ENCODE measurements around the gene CES5A.
"Not testable (repeated sequence)": the region's sequence is repeated elsewhere in the genome, so short reads cannot be mapped to it uniquely, and the experiment has no call there.

The CES5A gene

GRCh38 chr16:55825115-55825728 is 50.0 kb downstream of the CES5A start:
- no peak for DNase-seq

GRCh38 chr16:55824473-55825000 is 50.6 kb downstream of the CES5A start:
- DNase-seq: no peak

- no peak for DNase-seq
Observed at GRCh38 chr16:55822280-55822810, 52.8 kb downstream of the CES5A start.

GRCh38 chr16:55821210-55821609 is 54.0 kb downstream of the CES5A start:
- DNase-seq: no peak

GRCh38 chr16:55820615-55821014 is 54.6 kb downstream of the CES5A start:
- DNase-seq: no peak

GRCh38 chr16:55817236-55817912 is 57.8 kb downstream of the CES5A start:
- no peak for DNase-seq

- DNase-seq: not testable (repeated sequence)
Observed at GRCh38 chr16:55816222-55816621, 59.0 kb downstream of the CES5A start.

- no peak for DNase-seq
Observed at GRCh38 chr16:55815320-55815719, 59.9 kb downstream of the CES5A start.

GRCh38 chr16:55814174-55814573 is 61.0 kb downstream of the CES5A start:
- not testable (repeated sequence) for DNase-seq

- DNase-seq: not testable (repeated sequence)
Observed at GRCh38 chr16:55813730-55814129, 61.4 kb downstream of the CES5A start.

GRCh38 chr16:55812951-55813350 is 62.2 kb downstream of the CES5A start:
- DNase-seq: no peak

- DNase-seq: no peak
Observed at GRCh38 chr16:55811811-55812210, 63.4 kb downstream of the CES5A start.

GRCh38 chr16:55810451-55810961 is 64.7 kb downstream of the CES5A start:
- no peak for DNase-seq

GRCh38 chr16:55809851-55810250 is 65.3 kb downstream of the CES5A start:
- no peak for DNase-seq

GRCh38 chr16:55809386-55809785 is 65.8 kb downstream of the CES5A start:
- no peak for DNase-seq

GRCh38 chr16:55808286-55808685 is 66.9 kb downstream of the CES5A start:
- DNase-seq: not testable (repeated sequence)

GRCh38 chr16:55805104-55805503 is 70.1 kb downstream of the CES5A start:
- not testable (repeated sequence) for DNase-seq

- DNase-seq: not testable (repeated sequence)
Observed at GRCh38 chr16:55803681-55804080, 71.5 kb downstream of the CES5A start.
